Pancreas (tissue), 10 donors: ENCODE measurements around the gene LRP10. TPM values are rescaled to one million over a fixed set of nuclear protein-coding genes. Genes with fewer than 3 reads are reported as not detected.

Experiments
- ATAC-seq, 4 donors: fragments of 200-7000 bp; cut with Tn5 transposase; one replicate each; pipeline versions ENCODE4 v1.8.0 to v1.9.1; 2020; ENCODE audit warnings: mild to moderate bottlenecking in 4 of 4, moderate library complexity in 4 of 4
- DNase-seq, 6 donors: peaks; one replicate each; pipeline ENCODE4 v3.0.0-alpha.2; 2020
- FAIRE-seq: peaks from 2 replicates; lab custom pipeline; 2012; peaks lifted over from hg19 to GRCh38; lab: Jason Lieb, UNC
- H3K27ac ChIP-seq, 4 donors: fragments of 200-600 bp; sonication (generic); 1 replicate in 3 of 4; 2 replicates in 1 of 4; pipeline versions ENCODE4 v1.5.0 to v1.8.0; 2020
- H3K27me3 ChIP-seq, 4 donors: fragments of 200-600 bp; one replicate each; pipeline ENCODE4 v1.8.0; 2021
- H3K36me3 ChIP-seq, 3 donors: fragments of 200-600 bp; sonication (generic) in 1 of 3; one replicate each; pipeline versions ENCODE4 v1.5.0 to v1.8.0; 2020 to 2021
- H3K4me1 ChIP-seq, 3 donors: fragments of 200-600 bp; one replicate each; pipeline ENCODE4 v1.8.0; 2021
- H3K4me3 ChIP-seq, 4 donors: fragments of 200-600 bp; sonication (generic) in 2 of 4; one replicate each; pipeline versions ENCODE4 v1.5.0 to v1.8.0; 2020 to 2021
- H3K9me3 ChIP-seq, 4 donors: fragments of 200-600 bp; one replicate each; pipeline ENCODE4 v1.8.0; 2021
- CTCF ChIP-seq, 4 donors: fragments of 200-600 bp; sonication (generic) in 3 of 4; IDR thresholded peaks; one replicate each; pipeline versions ENCODE4 v1.5.0 to v1.8.0; 2021; ENCODE audit warnings: antibody characterized with exemption in 4 of 4
- WGBS, 2 donors: extraction: QIAGEN DNeasy Blood & Tissue Kit; methylation state at CpG; one replicate each; pipeline ENCODE4 v1.1.7; 2013; 5-methylcytosine and 5-hydroxymethylcytosine counted together
- intact Hi-C, 3 donors: fragments of 100-400 bp; cut with DNase I; formaldehyde crosslinking; loops; one replicate each; pipeline versions ENCODE4 v1.11.1 to v1.14.2; 2022
- polyA plus RNA-seq, 2 donors: library from polyadenylated mRNA; stranded (reverse); fragments of 200-250 nt; gene quantifications; one replicate each; pipeline ENCODE4 v1.2.3, GENCODE V29; 2013
- total RNA-seq, 6 donors: library from RNA; stranded (reverse); fragmentation: NEBNext Ultra II Directional in 4 of 6; extraction: Animal tissue kit (Norgen Biotek cat#: 25700) in 4 of 6; gene quantifications; one replicate each; pipeline versions ENCODE4 v1.2.1 to v1.2.4, GENCODE V29; 2021 to 2023
- donor health status: healthy with polysubstance abuse.
- donor health status: DM: no; HTN: no; CAD: no; lungs with moderate emphysema.
- donor health status: DM: no; HTN: no; CAD: no.
- donor health status: control.
- donor health status: control.
- donor health status: Bipolar disorder and iron deficiency.
- donor health status: DM: yes; HTN: yes; CAD: no.
- donor health status: DM: no; HTN: no; CAD: no.
- donor health status: DM: no; HTN: no; CAD: no.
- donor health status: DM: yes; HTN: yes; CAD: no.

Gene LRP10
- total and polyA plus RNA-seq, 8 donors: 14.7 to 86.2 (median 50.2) TPM

DNA sequence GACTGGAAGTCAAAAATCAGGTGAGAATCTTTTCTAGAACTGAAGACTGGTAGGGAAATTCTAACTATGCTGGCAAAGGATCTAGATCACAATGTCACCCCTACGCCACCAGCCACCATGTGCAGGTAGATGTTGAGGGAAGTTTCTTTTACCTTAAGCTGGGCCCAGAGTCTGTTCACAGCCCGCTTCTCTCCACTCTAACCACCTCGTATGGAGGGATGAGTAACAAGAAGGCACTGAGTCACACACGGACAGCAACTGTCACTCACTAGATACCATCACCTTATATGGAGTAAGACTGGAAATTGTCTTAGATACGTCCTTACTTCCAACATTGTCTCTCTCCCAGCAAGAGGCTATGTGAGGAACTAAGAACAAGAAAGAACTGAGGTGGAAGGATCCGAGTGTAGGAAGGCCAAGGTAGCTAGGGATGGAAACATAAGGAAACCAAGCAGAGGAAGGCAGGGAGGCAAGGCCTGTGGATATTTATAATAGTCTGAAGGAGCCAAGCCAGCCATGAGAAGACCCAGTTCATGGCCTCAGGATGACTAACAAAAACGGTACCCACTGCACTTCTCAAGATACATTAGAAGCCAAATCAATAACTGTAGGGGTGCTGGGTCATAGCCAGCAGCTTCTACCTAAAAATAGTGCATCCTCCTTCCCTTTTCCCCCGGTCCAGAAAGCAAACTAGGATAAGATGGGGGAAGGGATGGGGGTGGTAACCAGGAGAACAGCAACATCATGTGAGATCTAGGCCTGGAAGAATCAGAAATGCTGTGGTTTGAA, 27.0 kb downstream of the LRP10 start:
- no peak for DNase-seq
- no peaks in the 10 kb centered on the region for H3K27me3 ChIP-seq
- TF ChIP-seq CTCF (IDR thresholded peaks at IDR 0.05): no peak
- no peak overlapping the region for H3K4me3 ChIP-seq
- no peaks in the 10 kb centered on the region for H3K9me3 ChIP-seq
- H3K36me3 ChIP-seq: peaks cover 0 to 26% (median 14%) of the 10 kb centered on the region in 3 donors
- intact Hi-C loops: no loop called here
- peaks cover 0 to 7% (median 2%) of the 10 kb centered on the region in 3 donors for H3K4me1 ChIP-seq
- 70 to 77% methylated on average over 8 of the region's 8 CpGs for WGBS, 2 donors
- no peak for ATAC-seq
- FAIRE-seq: no peak
- no peak overlapping the region for H3K27ac ChIP-seq

- H3K4me1 ChIP-seq: peaks cover 0 to 12% (median 9%) of the 10 kb centered on the region in 3 donors
- peaks cover 5 to 35% (median 20%) of the 10 kb centered on the region in 3 donors for H3K36me3 ChIP-seq
- TF ChIP-seq CTCF (IDR thresholded peaks at IDR 0.05): peak in 1 of 4 donors; percentile 16
- no peaks in the 10 kb centered on the region for H3K27me3 ChIP-seq
- H3K27ac ChIP-seq: no peak overlapping the region
- intact Hi-C loops: no loop called here
- ATAC-seq (peak in 3 of 4 donors; percentile 50 to 70 (median 69)), FAIRE-seq (no peak), DNase-seq (no peak)
- no peak overlapping the region for H3K4me3 ChIP-seq
- WGBS, 2 donors: 59 to 70% methylated on average over 3 of the region's 3 CpGs
- no peaks in the 10 kb centered on the region for H3K9me3 ChIP-seq
Observed at GRCh38 chr14:22900081-22900799, 28.7 kb downstream of the LRP10 start.

GRCh38 chr14:22901799-22902198, 30.3 kb downstream of the LRP10 start:
- Histone ChIP-seq H3K27me3 (no peaks in the 10 kb centered on the region), H3K9me3 (no peaks in the 10 kb centered on the region), H3K4me3 (no peak overlapping the region), H3K27ac (no peak overlapping the region), H3K36me3 (peaks cover 5 to 49% (median 31%) of the 10 kb centered on the region in 3 donors), H3K4me1 (peaks cover 0 to 12% (median 9%) of the 10 kb centered on the region in 3 donors)
- no peak for FAIRE-seq
- intact Hi-C loops: no loop called here
- ATAC-seq: no peak
- DNase-seq: no peak
- WGBS, 2 donors: 98 to 100% methylated on average over 7 of the region's 7 CpGs
- no peak for TF ChIP-seq CTCF (IDR thresholded peaks at IDR 0.05)

DNA sequence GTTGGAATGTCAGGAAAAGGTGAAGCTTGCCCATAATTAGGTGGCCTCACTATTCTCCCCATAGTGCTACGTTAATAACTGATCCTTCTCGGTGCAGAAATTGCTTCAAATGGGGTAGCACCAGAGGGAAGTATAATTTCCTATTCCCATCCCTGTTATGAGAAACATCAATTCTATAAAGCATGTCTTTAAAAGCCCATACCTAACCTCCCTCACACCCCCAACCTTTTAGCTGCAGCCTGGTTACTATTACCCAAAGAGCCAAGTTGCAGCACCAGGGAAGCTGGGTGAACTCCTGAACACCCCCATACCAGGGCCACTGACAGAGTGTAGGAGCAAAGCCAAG, 32.2 kb downstream of the LRP10 start:
- H3K4me1 ChIP-seq: peaks cover 0 to 12% (median 9%) of the 10 kb centered on the region in 3 donors

More for the DNA sequence above, 32.2 kb downstream of the LRP10 start:
- no peak for TF ChIP-seq CTCF (IDR thresholded peaks at IDR 0.05)
- Histone ChIP-seq H3K9me3 (no peaks in the 10 kb centered on the region), H3K27me3 (no peaks in the 10 kb centered on the region), H3K27ac (peak overlapping the region in 2 of 4 donors; percentile 1 to 27), H3K4me3 (no peak overlapping the region), H3K36me3 (peaks cover 5 to 66% (median 45%) of the 10 kb centered on the region in 3 donors)
- WGBS, 2 donors: 16 to 21% methylated on average over 2 of the region's 2 CpGs
- DNase-seq (no peak), ATAC-seq (no peak), FAIRE-seq (no peak)
- intact Hi-C loops: no loop called here
